CD8-positive, alpha-beta memory T cell (primary cell): ENCODE results near the gene ETFDH. TPM values are rescaled to one million over a fixed set of nuclear protein-coding genes. Genes with fewer than 3 reads are reported as not detected.

Source experiments
- CTCF ChIA-PET: fragments of 350-600 bp; sonication (Branson Sonifier 250); formaldehyde crosslinking; loops from one replicate; lab custom pipeline; 2021; ENCODE audit warnings: antibody characterized with exemption; lab: Charles Lee
- POLR2A ChIA-PET: fragments of 350-600 bp; sonication (Branson Sonifier 250); formaldehyde crosslinking; loops from one replicate; lab custom pipeline; 2021; ENCODE audit warnings: antibody characterized with exemption; lab: Charles Lee
- DNase-seq, 5 donors: peaks; one replicate each; pipeline versions ENCODE4 v3.0.0 to v3.0.0-alpha.2; 2020 to 2022; ENCODE audit warnings: mixed read lengths in 1 of 5
- H3K27ac ChIP-seq: one replicate; pipeline ENCODE4 v1.7.0; 2013; ENCODE audit warnings: low read depth, mild to moderate bottlenecking, low read length, moderate library complexity
- H3K27me3 ChIP-seq: 2 replicates; pipeline ENCODE4 v1.7.0; 2013; ENCODE audit warnings: low read length, mild to moderate bottlenecking; ENCODE audit not compliant: insufficient read depth, poor library complexity, severe bottlenecking
- H3K36me3 ChIP-seq: 2 replicates; pipeline ENCODE4 v1.7.0; 2013; ENCODE audit warnings: mild to moderate bottlenecking, low read length, moderate library complexity; ENCODE audit not compliant: insufficient read depth
- H3K4me1 ChIP-seq: 2 replicates; pipeline ENCODE4 v1.7.0; 2013; ENCODE audit warnings: mild to moderate bottlenecking, low read length, moderate library complexity; ENCODE audit not compliant: insufficient read depth
- H3K4me3 ChIP-seq: 2 replicates; pipeline ENCODE4 v1.7.0; 2013; ENCODE audit warnings: mild to moderate bottlenecking, low read length
- H3K9me3 ChIP-seq: 2 replicates; pipeline ENCODE4 v1.7.0; 2013; ENCODE audit warnings: mild to moderate bottlenecking, low read length
- H3K27ac Mint-ChIP-seq, 8 donors: one replicate each; pipeline ENCODE4 v1.8.0; 2020 to 2021; ENCODE audit warnings: mixed read lengths in 8 of 8, mild to moderate bottlenecking in 6 of 8, inconsistent platforms in 3 of 8, moderate library complexity in 3 of 8
- H3K27me3 Mint-ChIP-seq, 2 donors: one replicate each; pipeline ENCODE4 v1.8.0; 2020 to 2021; ENCODE audit warnings: mixed read lengths in 2 of 2, mild to moderate bottlenecking in 1 of 2, moderate library complexity in 1 of 2
- H3K36me3 Mint-ChIP-seq, 3 donors: one replicate each; pipeline ENCODE4 v1.8.0; 2020 to 2021; ENCODE audit warnings: mixed read lengths in 3 of 3, inconsistent platforms in 1 of 3, mild to moderate bottlenecking in 1 of 3
- H3K4me1 Mint-ChIP-seq, 3 donors: one replicate each; pipeline ENCODE4 v1.8.0; 2020 to 2021; ENCODE audit warnings: mixed read lengths in 3 of 3, inconsistent platforms in 1 of 3, mild to moderate bottlenecking in 1 of 3
- H3K4me3 Mint-ChIP-seq, 7 donors: one replicate each; pipeline ENCODE4 v1.8.0; 2020 to 2021; ENCODE audit warnings: mixed read lengths in 7 of 7, mild to moderate bottlenecking in 6 of 7, moderate library complexity in 4 of 7, inconsistent platforms in 2 of 7
- H3K9me3 Mint-ChIP-seq, 5 donors: one replicate each; pipeline ENCODE4 v1.8.0; 2020 to 2022; ENCODE audit warnings: mixed read lengths in 5 of 5, mild to moderate bottlenecking in 3 of 5, moderate library complexity in 2 of 5, inconsistent platforms in 1 of 5
- polyA plus RNA-seq: library from polyadenylated mRNA; unstranded; fragments of 300-500 nt; fragmentation: Illumina TruSeq; gene quantifications from one replicate; pipeline ENCODE4 v1.2.3, GENCODE V29; 2021
- total RNA-seq, 2 experiments: library from RNA; stranded (reverse); gene quantifications; one replicate each; pipeline ENCODE4 v1.2.3, GENCODE V29; 2021

The ETFDH gene
- total RNA-seq (10 to 100 TPM; 21.9 to 22.1 TPM), polyA plus RNA-seq (4.4 TPM)

DNA sequence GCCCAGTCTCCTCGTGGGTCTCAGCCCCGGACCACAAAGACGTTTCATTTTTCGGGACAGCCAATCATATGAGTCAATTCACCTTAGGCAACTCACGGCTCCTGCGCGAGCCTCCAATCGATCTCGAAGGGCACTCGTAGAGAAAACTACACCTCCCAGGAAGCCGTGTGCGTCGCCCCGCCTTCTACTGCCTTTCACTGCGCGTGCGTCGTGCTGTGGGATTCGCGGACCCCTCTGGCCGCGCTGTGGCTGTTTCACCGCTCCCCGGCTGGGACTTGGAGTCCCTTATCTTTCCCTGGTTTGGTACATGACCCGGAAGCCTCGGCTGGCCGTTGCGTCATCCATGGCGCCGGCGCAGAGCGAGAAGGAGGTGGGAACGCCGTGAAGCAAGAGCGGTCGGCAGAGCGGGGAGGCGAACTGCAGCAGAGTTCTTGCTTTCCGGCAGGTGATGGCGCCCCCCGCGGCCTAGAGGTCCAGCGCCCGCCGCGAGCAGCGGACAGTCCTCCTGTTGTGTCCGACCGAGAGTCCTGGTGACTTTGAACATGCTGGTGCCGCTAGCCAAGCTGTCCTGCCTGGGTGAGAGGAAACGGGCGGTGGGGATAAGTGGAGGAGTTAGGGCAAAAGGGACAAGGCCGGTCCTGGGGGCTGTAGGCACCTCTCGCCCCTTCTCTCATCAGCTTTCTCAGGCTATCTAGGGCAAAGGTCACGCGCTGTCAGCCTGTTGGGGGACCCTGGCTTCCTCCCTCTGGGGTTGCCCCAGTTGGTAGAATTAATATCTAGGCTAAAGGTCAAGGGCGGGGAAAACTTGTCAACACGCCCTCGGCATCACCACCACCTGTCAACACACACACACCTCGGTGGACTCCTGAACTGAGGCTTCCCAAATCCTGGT is at the start of gene ETFDH:
Gene ETFDH (plus strand): TSS at position 382 of the 892 bp plus-strand sequence. CDS start 161 bp downstream, at position 543.
- no peaks in the 10 kb centered on the region for H3K36me3 ChIP-seq
- Mint-ChIP-seq H3K36me3 (peaks cover 0 to 14% (median 2%) of the 10 kb centered on the region in 3 donors), H3K27me3 (peaks cover 0 to 3% of the 10 kb centered on the region in 2 donors), H3K9me3 (no peaks in the 10 kb centered on the region), H3K27ac (peak within 1 kb of the TSS; percentile 87 to 100 (median 98)), H3K4me1 (peaks cover 22 to 43% (median 32%) of the 10 kb centered on the region in 3 donors), H3K4me3 (peak within 1 kb of the TSS; percentile 91 to 97 (median 93))
- H3K27me3 ChIP-seq, result no peaks in the 10 kb centered on the region
- H3K4me1 ChIP-seq, result peaks cover 15% of the 10 kb centered on the region
- DNase-seq, result peak; percentile 96 to 99 (median 98)
- peak within 1 kb of the TSS; percentile 91 for H3K27ac ChIP-seq
- ChIA-PET POLR2A (no interaction called here), CTCF (no interaction called here)
- H3K9me3 ChIP-seq, result no peaks in the 10 kb centered on the region
- peak within 1 kb of the TSS; percentile 77 for H3K4me3 ChIP-seq

DNA sequence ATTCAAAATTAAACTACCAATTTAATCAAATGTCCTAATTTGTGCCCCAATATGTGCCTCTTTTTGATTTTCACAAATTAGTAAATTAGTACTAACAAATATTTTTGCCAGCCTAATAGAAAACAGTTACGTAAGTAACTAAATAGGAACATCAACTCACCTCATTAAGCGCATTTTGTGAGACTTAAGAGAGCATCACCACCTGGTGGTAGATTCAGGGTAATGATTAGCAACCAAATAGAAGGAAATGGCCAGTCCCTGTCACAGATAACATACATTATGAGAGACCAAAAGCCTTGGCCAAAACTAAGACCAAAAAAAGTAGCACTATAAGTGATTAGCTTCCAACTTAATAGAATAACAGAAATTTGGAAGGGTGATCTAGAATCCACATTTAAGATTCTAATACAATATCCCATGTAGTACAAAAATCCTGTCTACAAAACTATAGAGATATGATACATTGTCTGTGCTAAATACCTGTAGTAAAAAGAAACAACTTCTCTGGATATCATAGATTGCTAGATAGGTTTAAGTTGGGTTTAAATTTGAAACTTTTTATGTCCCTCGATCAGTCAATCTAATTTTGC is 47.1 kb upstream of the ETFDH start:
- Mint-ChIP-seq H3K36me3 (no peaks in the 10 kb centered on the region), H3K4me1 (no peaks in the 10 kb centered on the region), H3K27me3 (peaks cover 5 to 21% of the 10 kb centered on the region in 2 donors), H3K27ac (no peak overlapping the region), H3K9me3 (no peaks in the 10 kb centered on the region), H3K4me3 (no peak overlapping the region)
- ChIA-PET POLR2A (no interaction called here), CTCF (no interaction called here)
- no peaks in the 10 kb centered on the region for H3K36me3 ChIP-seq
- H3K27ac ChIP-seq, result no peak overlapping the region
- no peaks in the 10 kb centered on the region for H3K4me1 ChIP-seq
- H3K27me3 ChIP-seq, result no peaks in the 10 kb centered on the region
- H3K9me3 ChIP-seq, result no peaks in the 10 kb centered on the region
- DNase-seq, result no peak
- no peak overlapping the region for H3K4me3 ChIP-seq

GRCh38 chr4:158625544-158625943 is 46.6 kb upstream of the ETFDH start:
- no peaks in the 10 kb centered on the region for H3K9me3 Mint-ChIP-seq
- H3K9me3 ChIP-seq, result no peaks in the 10 kb centered on the region
- H3K36me3 Mint-ChIP-seq, result no peaks in the 10 kb centered on the region
- no peak for DNase-seq
- ChIA-PET POLR2A (no interaction called here), CTCF (no interaction called here)
- H3K4me1 Mint-ChIP-seq, result no peaks in the 10 kb centered on the region
- H3K4me3 ChIP-seq, result no peak overlapping the region
- H3K36me3 ChIP-seq, result no peaks in the 10 kb centered on the region
- no peak overlapping the region for H3K4me3 Mint-ChIP-seq
- no peak overlapping the region for H3K27ac Mint-ChIP-seq
- H3K27me3 ChIP-seq, result no peaks in the 10 kb centered on the region
- peaks cover 5 to 22% of the 10 kb centered on the region in 2 donors for H3K27me3 Mint-ChIP-seq
- no peaks in the 10 kb centered on the region for H3K4me1 ChIP-seq
- no peak overlapping the region for H3K27ac ChIP-seq

DNA sequence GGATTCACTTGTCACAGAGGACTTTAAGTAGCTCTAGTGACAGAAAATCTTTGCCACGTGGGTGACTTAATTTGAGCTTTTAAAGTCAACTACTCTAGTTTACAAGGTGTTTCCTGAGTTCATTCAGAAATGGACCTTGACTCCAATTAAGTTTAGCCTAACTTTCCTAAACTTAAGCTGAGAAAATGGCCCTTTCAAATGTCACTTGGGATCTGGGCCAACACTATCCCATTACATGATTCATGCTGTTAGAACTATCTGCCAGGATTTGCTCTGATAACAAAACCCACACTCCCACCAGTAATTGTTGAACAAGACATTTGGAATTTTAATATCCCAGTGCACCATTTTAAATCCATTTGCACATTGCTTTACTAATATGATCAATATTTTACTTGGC is 41.2 kb upstream of the ETFDH start:
- Histone ChIP-seq H3K9me3 (no peaks in the 10 kb centered on the region), H3K27me3 (no peaks in the 10 kb centered on the region), H3K4me1 (no peaks in the 10 kb centered on the region), H3K4me3 (no peak overlapping the region), H3K27ac (no peak overlapping the region), H3K36me3 (no peaks in the 10 kb centered on the region)
- no peak for DNase-seq
- ChIA-PET POLR2A (no interaction called here), CTCF (no interaction called here)
- peaks cover 0 to 1% (median 0%) of the 10 kb centered on the region in 3 donors for H3K36me3 Mint-ChIP-seq
- H3K9me3 Mint-ChIP-seq, result no peaks in the 10 kb centered on the region
- no peaks in the 10 kb centered on the region for H3K4me1 Mint-ChIP-seq
- H3K27ac Mint-ChIP-seq, result no peak overlapping the region
- no peak overlapping the region for H3K4me3 Mint-ChIP-seq
- peaks cover 6 to 21% of the 10 kb centered on the region in 2 donors for H3K27me3 Mint-ChIP-seq

GRCh38 chr4:158636619-158637018 is 35.5 kb upstream of the ETFDH start:
- Histone ChIP-seq H3K4me1 (no peaks in the 10 kb centered on the region), H3K27me3 (no peaks in the 10 kb centered on the region), H3K4me3 (no peak overlapping the region), H3K27ac (no peak overlapping the region), H3K36me3 (no peaks in the 10 kb centered on the region), H3K9me3 (no peaks in the 10 kb centered on the region)
- ChIA-PET POLR2A (no interaction called here), CTCF (no interaction called here)
- no peak overlapping the region for H3K27ac Mint-ChIP-seq
- H3K9me3 Mint-ChIP-seq, result no peaks in the 10 kb centered on the region
- no peaks in the 10 kb centered on the region for H3K4me1 Mint-ChIP-seq
- H3K27me3 Mint-ChIP-seq, result peaks cover 11 to 39% of the 10 kb centered on the region in 2 donors
- peaks cover 0 to 1% (median 0%) of the 10 kb centered on the region in 3 donors for H3K36me3 Mint-ChIP-seq
- no peak overlapping the region for H3K4me3 Mint-ChIP-seq
- DNase-seq, result no peak

DNA sequence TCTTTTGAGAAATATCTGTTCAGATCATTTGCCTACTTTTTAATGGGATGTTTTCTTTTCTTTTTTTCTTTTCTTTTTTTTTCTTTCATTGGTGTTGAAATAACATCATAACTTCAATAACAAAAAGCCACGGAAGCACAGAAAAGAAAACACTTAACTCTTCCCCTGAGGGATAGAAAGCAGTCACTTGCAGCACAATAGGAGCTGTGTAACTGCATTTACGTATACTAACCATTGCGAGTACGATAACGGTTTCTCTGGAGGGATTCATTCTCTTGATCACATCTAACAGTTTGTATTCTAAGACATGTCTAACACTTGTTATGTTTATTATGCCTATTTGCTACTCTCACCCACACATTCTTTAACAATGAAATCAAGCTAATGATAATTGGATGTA is 27.7 kb upstream of the ETFDH start:
- POLR2A ChIA-PET, result no interaction called here
- no peak overlapping the region for H3K4me3 ChIP-seq

DNA sequence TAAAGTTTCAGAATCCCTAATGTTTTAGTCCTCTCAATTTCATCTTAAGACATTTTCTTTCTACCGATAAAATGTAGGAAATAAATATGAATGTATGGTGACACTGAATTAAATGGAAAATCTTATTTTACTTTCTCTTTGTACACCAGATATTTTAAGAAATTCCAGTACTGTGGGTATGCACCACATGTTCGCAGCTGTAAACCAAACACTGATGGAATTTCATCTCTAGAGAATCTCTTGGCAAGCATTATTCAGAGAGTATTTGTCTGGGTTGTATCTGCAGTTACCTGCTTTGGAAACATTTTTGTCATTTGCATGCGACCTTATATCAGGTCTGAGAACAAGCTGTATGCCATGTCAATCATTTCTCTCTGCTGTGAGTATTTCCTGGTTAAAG is 27.3 kb upstream of the ETFDH start:
- Histone ChIP-seq H3K4me1 (no peaks in the 10 kb centered on the region), H3K27me3 (no peaks in the 10 kb centered on the region), H3K4me3 (no peak overlapping the region), H3K9me3 (no peaks in the 10 kb centered on the region), H3K27ac (no peak overlapping the region), H3K36me3 (no peaks in the 10 kb centered on the region)
- ChIA-PET CTCF (no interaction called here), POLR2A (no interaction called here)
- no peak overlapping the region for H3K4me3 Mint-ChIP-seq
- H3K27ac Mint-ChIP-seq, result no peak overlapping the region
- no peaks in the 10 kb centered on the region for H3K9me3 Mint-ChIP-seq
- H3K4me1 Mint-ChIP-seq, result no peaks in the 10 kb centered on the region
- no peaks in the 10 kb centered on the region for H3K36me3 Mint-ChIP-seq
- H3K27me3 Mint-ChIP-seq, result peaks cover 11 to 56% of the 10 kb centered on the region in 2 donors
- no peak for DNase-seq

More for the DNA sequence above, 27.7 kb upstream of the ETFDH start:
- Histone ChIP-seq H3K27me3 (no peaks in the 10 kb centered on the region), H3K27ac (no peak overlapping the region), H3K9me3 (no peaks in the 10 kb centered on the region), H3K36me3 (no peaks in the 10 kb centered on the region), H3K4me1 (no peaks in the 10 kb centered on the region)
- Mint-ChIP-seq H3K27me3 (peaks cover 11 to 56% of the 10 kb centered on the region in 2 donors), H3K27ac (no peak overlapping the region), H3K4me3 (no peak overlapping the region), H3K9me3 (no peaks in the 10 kb centered on the region), H3K36me3 (no peaks in the 10 kb centered on the region), H3K4me1 (no peaks in the 10 kb centered on the region)
- CTCF ChIA-PET, result no interaction called here
- no peak for DNase-seq

DNA sequence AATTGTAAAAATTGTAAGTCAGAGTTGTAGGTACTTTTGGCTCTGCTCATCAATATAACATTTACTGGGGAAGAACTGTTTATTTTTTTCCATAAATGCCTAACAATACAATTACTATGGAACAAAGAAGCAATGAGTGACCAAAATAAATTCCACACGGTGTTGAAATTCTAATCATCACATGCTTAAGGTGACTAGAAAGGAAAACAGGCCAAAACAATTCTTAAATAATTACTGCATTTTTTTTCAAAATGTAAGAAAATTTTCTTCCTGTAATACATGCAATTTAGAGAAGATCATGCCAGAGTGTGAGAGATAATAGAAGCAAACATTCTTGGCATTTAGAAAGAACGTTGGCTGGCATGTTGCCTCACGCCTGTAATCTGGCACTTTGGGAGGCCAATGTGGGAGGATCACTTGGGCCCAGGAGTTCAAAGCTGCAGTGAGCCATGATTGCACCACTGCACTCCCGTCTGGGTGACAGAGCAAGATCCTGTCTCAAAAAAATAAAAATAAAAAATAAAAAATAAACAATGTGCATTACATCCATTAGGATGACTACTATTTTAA is 22.9 kb upstream of the ETFDH start:
- CTCF ChIA-PET, result no interaction called here
- Mint-ChIP-seq H3K9me3 (no peaks in the 10 kb centered on the region), H3K4me1 (peaks cover 6 to 11% (median 8%) of the 10 kb centered on the region in 3 donors)

More for the DNA sequence above, 22.9 kb upstream of the ETFDH start:
- H3K27ac ChIP-seq, result no peak overlapping the region
- H3K27me3 Mint-ChIP-seq, result peaks cover 7 to 37% of the 10 kb centered on the region in 2 donors
- H3K9me3 ChIP-seq, result no peaks in the 10 kb centered on the region
- H3K36me3 Mint-ChIP-seq, result no peaks in the 10 kb centered on the region
- POLR2A ChIA-PET, result no interaction called here
- no peak overlapping the region for H3K4me3 Mint-ChIP-seq
- H3K27me3 ChIP-seq, result no peaks in the 10 kb centered on the region
- H3K4me3 ChIP-seq, result no peak overlapping the region
- no peak overlapping the region for H3K27ac Mint-ChIP-seq
- DNase-seq, result no peak
- H3K4me1 ChIP-seq, result no peaks in the 10 kb centered on the region
- no peaks in the 10 kb centered on the region for H3K36me3 ChIP-seq
